Gastroesophageal sphincter (tissue), 4 donors: ENCODE data around the gene MYCBPAP. TPM values are rescaled to one million over a fixed set of nuclear protein-coding genes. Genes with fewer than 3 reads are reported as not detected.

ENCODE experiments used
- ATAC-seq: fragments of 150-250 bp; one replicate; pipeline ENCODE4 v1.9.1; 2016; ENCODE audit warnings: mild to moderate bottlenecking, moderate library complexity
- H3K27ac ChIP-seq, 4 donors: fragments of 200-600 bp; sonication (generic) in 3 of 4; 1 replicate in 3 of 4; 2 replicates in 1 of 4; pipeline ENCODE4 v1.5.1; 2016 to 2019
- H3K27me3 ChIP-seq: fragments of 200-600 bp; sonication (generic); one replicate; pipeline ENCODE4 v1.5.1; 2019
- H3K36me3 ChIP-seq, 2 donors: fragments of 200-600 bp; sonication (generic); one replicate each; pipeline ENCODE4 v1.5.1; 2019; ENCODE audit warnings: control low read depth in 1 of 2
- H3K4me1 ChIP-seq, 3 donors: fragments of 200-600 bp; sonication (generic); 1 replicate in 2 of 3; 2 replicates in 1 of 3; pipeline ENCODE4 v1.5.1; 2016 to 2019; ENCODE audit warnings: control low read depth in 2 of 3
- H3K4me3 ChIP-seq, 2 donors: fragments of 200-600 bp; sonication (generic); one replicate each; pipeline ENCODE4 v1.5.1; 2019; ENCODE audit warnings: mild to moderate bottlenecking in 1 of 2, moderate library complexity in 1 of 2
- H3K9me3 ChIP-seq, 3 donors: fragments of 200-600 bp; sonication (generic); one replicate each; pipeline ENCODE4 v1.5.1; 2017 to 2019; ENCODE audit warnings: control low read depth in 2 of 3
- CTCF ChIP-seq, 4 experiments: fragments of 200-600 bp in 2 of 4; fragments of 450-650 bp in 2 of 4; sonication (generic) in 1 of 4; IDR thresholded peaks; one replicate each; pipeline ENCODE4 v1.5.1; 2017 to 2019; ENCODE audit warnings: antibody characterized with exemption in 4 of 4, mild to moderate bottlenecking in 2 of 4, moderate library complexity in 2 of 4
- EP300 ChIP-seq: sonication (generic); formaldehyde crosslinking; IDR thresholded peaks from one replicate; pipeline ENCODE4 v1.6.1; 2017; ENCODE audit warnings: antibody characterized with exemption, mild to moderate bottlenecking
- POLR2A ChIP-seq, 2 donors: fragments of 450-650 bp; IDR thresholded peaks; one replicate each; pipeline ENCODE4 v1.6.1; 2017; ENCODE audit warnings: antibody characterized with exemption in 2 of 2, mild to moderate bottlenecking in 2 of 2, moderate library complexity in 1 of 2
- POLR2AphosphoS5 ChIP-seq: sonication (generic); formaldehyde crosslinking; IDR thresholded peaks from one replicate; pipeline ENCODE4 v1.6.1; 2017; ENCODE audit warnings: antibody characterized with exemption
- whole genome bisulfite sequencing, 2 donors: methylation state at CpG; one replicate each; pipeline ENCODE4 v1.1.5; 2018; ENCODE audit warnings: low coverage in 1 of 2; 5-methylcytosine and 5-hydroxymethylcytosine counted together
- total RNA-seq, 4 donors: library from RNA; depleted of rRNA; stranded (reverse); fragments of >200 nt; gene quantifications; one replicate each; pipeline ENCODE4 v1.1.0, GENCODE V29; 2016

MYCBPAP gene
- total RNA-seq, 4 donors from 2014 or later, result 0.27 to 0.31 TPM; not detected in 2

GRCh38 chr17:50550661-50551432 lies 42.6 kb downstream of the MYCBPAP start:
- H3K36me3 ChIP-seq, result peaks cover 0 to 73% of the 10 kb centered on the region in 2 donors
- H3K27me3 ChIP-seq, result peaks cover 4% of the 10 kb centered on the region
- peak overlapping the region in 1 of 4 donors; percentile 27 for H3K27ac ChIP-seq
- H3K4me1 ChIP-seq, result peaks cover 0 to 34% (median 13%) of the 10 kb centered on the region in 3 donors
- peak; percentile 78 for ATAC-seq
- H3K4me3 ChIP-seq, result no peak overlapping the region
- TF ChIP-seq POLR2AphosphoS5 (peak; percentile 50), POLR2A (IDR thresholded peaks at IDR 0.05) (no peak), CTCF (IDR thresholded peaks at IDR 0.05) (peak in 3 of 4 experiments; percentile 84 to 90 (median 89))
- no peaks in the 10 kb centered on the region for H3K9me3 ChIP-seq
- 100% methylated on average over 1 of the region's 32 CpGs; no CpG with 5 or more reads in 1 of the 2 donors for WGBS, 2 donors

GRCh38 chr17:50551433-50551815 lies 43.2 kb downstream of the MYCBPAP start:
- Histone ChIP-seq H3K4me1 (peaks cover 0 to 33% (median 13%) of the 10 kb centered on the region in 3 donors), H3K27ac (no peak overlapping the region), H3K9me3 (no peaks in the 10 kb centered on the region), H3K27me3 (peaks cover 10% of the 10 kb centered on the region), H3K4me3 (no peak overlapping the region), H3K36me3 (peaks cover 0 to 79% of the 10 kb centered on the region in 2 donors)
- no peak for TF ChIP-seq POLR2A (IDR thresholded peaks at IDR 0.05)
- ATAC-seq, result no peak
- no CpG with 5 or more reads among the region's 8 CpGs for WGBS, 2 donors

GRCh38 chr17:50551884-50552283 lies 43.6 kb downstream of the MYCBPAP start:
- H3K27ac ChIP-seq, result no peak overlapping the region
- no peak for ATAC-seq

GRCh38 chr17:50554201-50554600 lies 46.0 kb downstream of the MYCBPAP start:
- Histone ChIP-seq H3K4me1 (peaks cover 0 to 29% (median 6%) of the 10 kb centered on the region in 3 donors), H3K27me3 (peaks cover 34% of the 10 kb centered on the region), H3K4me3 (no peak overlapping the region), H3K36me3 (peaks cover 0 to 72% of the 10 kb centered on the region in 2 donors), H3K9me3 (no peaks in the 10 kb centered on the region), H3K27ac (no peak overlapping the region)
- TF ChIP-seq POLR2A (IDR thresholded peaks at IDR 0.05), result no peak
- no peak for TF ChIP-seq EP300
- TF ChIP-seq CTCF (IDR thresholded peaks at IDR 0.05), result no peak
- no peak for TF ChIP-seq POLR2AphosphoS5
- ATAC-seq, result no peak
- WGBS, 2 donors, result 65% methylated on average over 3 of the region's 17 CpGs; no CpG with 5 or more reads in 1 of the 2 donors

More at GRCh38 chr17:50551884-50552283, 43.6 kb downstream of the MYCBPAP start:
- Histone ChIP-seq H3K9me3 (no peaks in the 10 kb centered on the region), H3K4me3 (no peak overlapping the region), H3K4me1 (peaks cover 0 to 31% (median 8%) of the 10 kb centered on the region in 3 donors), H3K27me3 (peaks cover 15% of the 10 kb centered on the region), H3K36me3 (peaks cover 0 to 82% of the 10 kb centered on the region in 2 donors)
- WGBS, 2 donors, result 100% methylated on average over 1 of the region's 12 CpGs; no CpG with 5 or more reads in 1 of the 2 donors
- TF ChIP-seq POLR2AphosphoS5, result no peak
- no peak for TF ChIP-seq POLR2A (IDR thresholded peaks at IDR 0.05)
- TF ChIP-seq CTCF (IDR thresholded peaks at IDR 0.05), result no peak

- 30% methylated on average over 2 of the region's 5 CpGs; no CpG with 5 or more reads in 1 of the 2 donors for WGBS, 2 donors
- Histone ChIP-seq H3K27me3 (peaks cover 60% of the 10 kb centered on the region), H3K27ac (no peak overlapping the region), H3K36me3 (peaks cover 0 to 49% of the 10 kb centered on the region in 2 donors), H3K4me3 (no peak overlapping the region), H3K4me1 (peaks cover 5 to 43% (median 27%) of the 10 kb centered on the region in 3 donors), H3K9me3 (no peaks in the 10 kb centered on the region)
- no peak for ATAC-seq
- TF ChIP-seq EP300 (no peak), CTCF (IDR thresholded peaks at IDR 0.05) (no peak), POLR2A (IDR thresholded peaks at IDR 0.05) (no peak), POLR2AphosphoS5 (no peak)
Observed at GRCh38 chr17:50556803-50557202, 48.6 kb downstream of the MYCBPAP start.
